HG03571 (cell line): Measurements from ENCODE around the gene HEATR5A.
"Not testable (repeated sequence)": the region's sequence is repeated elsewhere in the genome, so short reads cannot be mapped to it uniquely, and the experiment has no call there.

ENCODE experiments used
- ATAC-seq: cut with Tn5 transposase; IDR thresholded peaks from one replicate; pipeline ENCODE4 v1.9.1; 2021; ENCODE audit not compliant: unreplicated experiment

HEATR5A gene

DNA sequence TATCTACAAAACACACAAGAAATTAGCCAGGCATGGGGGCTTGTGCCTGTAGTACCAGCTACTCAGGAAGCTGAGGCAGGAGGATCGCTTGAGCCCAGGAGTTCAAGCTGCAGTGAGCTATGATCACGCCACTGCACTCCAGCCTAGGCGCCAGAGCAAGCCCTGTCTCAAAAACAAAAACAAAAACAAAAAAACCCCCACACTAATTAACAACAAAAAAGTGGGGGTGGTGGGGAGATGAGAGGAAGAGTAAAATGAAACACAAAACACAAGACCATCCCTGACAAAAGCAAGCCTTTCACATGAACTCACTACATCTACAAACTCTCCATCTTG, 158.9 kb downstream of the HEATR5A start:
- ATAC-seq: no peak

- ATAC-seq: not testable (repeated sequence)
These were observed 161.3 kb downstream of the HEATR5A start for GRCh38 chr14:31259040-31259435.

DNA sequence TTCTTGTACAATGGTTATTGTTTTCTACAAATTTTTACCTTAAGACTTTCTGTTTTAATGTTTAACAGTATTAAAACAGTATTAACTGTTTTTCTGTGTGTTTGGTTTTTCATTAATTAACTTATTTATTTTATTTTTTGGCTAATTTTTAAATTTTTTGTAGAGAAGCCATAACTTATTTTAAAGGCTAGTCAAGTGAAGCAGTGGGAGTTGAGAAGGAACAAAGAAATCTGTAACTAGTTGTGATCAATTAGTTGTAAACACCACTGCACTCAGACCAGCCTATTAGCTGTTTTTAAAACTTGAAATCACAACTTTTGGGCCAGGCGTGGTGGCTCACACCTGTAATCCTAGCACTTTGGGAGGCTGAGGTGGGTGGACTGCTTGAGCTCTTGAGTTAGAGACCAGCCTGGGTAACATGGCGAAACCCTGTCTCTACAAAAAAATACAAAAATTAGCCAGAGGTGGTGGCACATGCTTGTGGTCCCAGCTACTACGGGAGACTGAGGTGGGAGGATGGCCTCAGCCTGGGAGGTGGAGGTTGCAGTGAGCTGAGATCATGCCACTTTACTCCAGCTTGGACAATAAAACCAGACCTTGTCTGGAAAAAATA, 161.8 kb downstream of the HEATR5A start:
- ATAC-seq: no peak

GRCh38 chr14:31257554-31258426, 162.6 kb downstream of the HEATR5A start:
- not testable (repeated sequence) for ATAC-seq

GRCh38 chr14:31257244-31257553, 163.2 kb downstream of the HEATR5A start:
- ATAC-seq: no peak

- no peak for ATAC-seq
These were observed 163.7 kb downstream of the HEATR5A start for GRCh38 chr14:31256534-31257243.

- not testable (repeated sequence) for ATAC-seq
These were observed 164.4 kb downstream of the HEATR5A start for GRCh38 chr14:31255918-31256317.

DNA sequence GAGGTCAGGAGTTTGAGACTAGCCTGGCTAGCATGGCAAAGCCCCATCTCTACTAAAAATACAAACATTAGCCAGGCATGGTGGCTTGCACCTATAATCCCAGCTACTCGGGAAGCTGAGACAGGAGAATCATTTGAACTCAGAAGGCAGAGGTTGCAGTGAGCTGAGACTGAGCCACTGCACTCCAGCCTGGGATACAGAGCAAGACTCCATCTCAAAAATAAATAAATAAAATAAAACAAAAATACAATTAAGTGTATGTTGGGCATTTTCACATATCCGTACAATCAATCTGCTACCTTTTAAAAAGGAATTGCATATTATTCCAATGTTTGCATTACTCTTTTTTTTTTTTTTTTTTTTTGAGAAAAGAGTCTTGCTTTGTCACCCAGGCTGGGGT, 165.1 kb downstream of the HEATR5A start:
- ATAC-seq: no peak

DNA sequence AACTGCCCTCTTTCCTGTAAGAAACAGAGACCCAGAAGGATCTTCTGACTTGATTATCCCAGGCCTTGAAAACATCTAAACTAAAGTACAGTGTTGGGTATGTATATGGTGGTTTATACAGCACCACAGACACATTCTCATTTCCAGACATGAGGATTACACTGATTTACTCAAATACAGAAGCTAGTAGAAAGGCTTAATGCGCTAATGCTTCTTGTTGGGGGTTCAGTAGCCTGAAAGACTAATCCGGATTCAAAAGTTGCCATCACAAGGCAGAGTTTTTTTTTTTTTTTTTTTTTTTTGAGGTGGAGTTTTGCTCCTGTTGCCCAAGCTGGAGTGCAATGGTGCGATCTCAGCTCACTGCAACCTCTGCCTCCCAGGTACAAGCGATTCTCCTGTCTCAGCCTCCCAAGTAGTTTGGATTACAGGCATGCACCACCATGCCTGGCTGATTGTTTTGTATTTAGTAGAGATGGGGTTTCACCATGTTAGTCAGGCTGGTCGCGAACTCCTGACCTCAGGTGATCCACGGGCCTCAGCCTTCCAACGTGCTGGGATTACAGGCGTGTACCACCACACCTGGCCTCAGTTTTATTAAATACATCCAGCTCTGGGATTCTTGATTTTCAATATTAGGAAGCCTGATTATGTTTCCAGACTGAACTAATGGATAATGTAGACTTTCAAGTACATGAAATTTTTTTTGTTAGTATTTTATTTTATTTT, 166.4 kb downstream of the HEATR5A start:
- ATAC-seq: no peak

- no peak for ATAC-seq
These were observed 167.5 kb downstream of the HEATR5A start for GRCh38 chr14:31252865-31253264.

- no peak for ATAC-seq
These were observed 169.1 kb downstream of the HEATR5A start for GRCh38 chr14:31251028-31251958.

GRCh38 chr14:31244626-31245025, 175.7 kb downstream of the HEATR5A start:
- no peak for ATAC-seq

GRCh38 chr14:31243860-31244259, 176.5 kb downstream of the HEATR5A start:
- ATAC-seq: no peak

DNA sequence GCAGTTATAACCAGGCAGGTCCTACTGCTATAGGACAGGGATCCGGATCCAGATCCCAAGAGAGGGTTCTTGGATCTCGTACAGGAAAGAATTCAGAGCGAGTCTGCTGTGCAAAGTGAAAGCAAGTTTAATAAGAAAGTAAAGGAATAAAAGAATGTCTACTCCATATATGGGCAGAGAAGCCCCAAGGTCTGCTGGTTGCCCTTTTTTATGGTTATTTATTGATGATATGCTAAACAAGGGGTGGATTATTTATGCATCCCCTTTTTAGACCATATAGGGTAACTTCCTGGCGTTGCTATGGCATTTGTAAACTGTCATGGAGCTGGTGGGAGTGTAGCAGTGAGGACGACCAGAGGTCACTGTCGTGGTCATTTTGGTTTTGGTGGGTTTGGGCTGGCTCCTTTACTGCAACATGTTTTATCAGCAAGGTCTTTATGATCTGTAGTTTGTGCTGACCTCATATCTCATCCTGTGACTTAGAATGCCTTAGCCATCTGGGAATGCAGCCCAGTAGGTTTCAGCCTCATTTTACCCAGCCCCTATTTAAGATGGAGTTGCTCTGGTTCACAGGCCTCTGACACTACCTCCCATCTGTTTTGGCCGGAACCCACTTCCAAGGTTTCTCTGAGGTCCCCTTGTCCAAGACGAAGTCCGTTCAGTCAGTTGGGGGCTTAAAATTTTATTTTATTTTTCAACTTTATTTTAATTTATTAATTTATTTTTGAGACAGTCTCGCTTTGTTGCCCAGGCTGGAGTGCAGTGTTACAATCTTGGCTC, 178.0 kb downstream of the HEATR5A start:
- not testable (repeated sequence) for ATAC-seq
